ENCODE results near the gene SDF2L1.

DNA sequence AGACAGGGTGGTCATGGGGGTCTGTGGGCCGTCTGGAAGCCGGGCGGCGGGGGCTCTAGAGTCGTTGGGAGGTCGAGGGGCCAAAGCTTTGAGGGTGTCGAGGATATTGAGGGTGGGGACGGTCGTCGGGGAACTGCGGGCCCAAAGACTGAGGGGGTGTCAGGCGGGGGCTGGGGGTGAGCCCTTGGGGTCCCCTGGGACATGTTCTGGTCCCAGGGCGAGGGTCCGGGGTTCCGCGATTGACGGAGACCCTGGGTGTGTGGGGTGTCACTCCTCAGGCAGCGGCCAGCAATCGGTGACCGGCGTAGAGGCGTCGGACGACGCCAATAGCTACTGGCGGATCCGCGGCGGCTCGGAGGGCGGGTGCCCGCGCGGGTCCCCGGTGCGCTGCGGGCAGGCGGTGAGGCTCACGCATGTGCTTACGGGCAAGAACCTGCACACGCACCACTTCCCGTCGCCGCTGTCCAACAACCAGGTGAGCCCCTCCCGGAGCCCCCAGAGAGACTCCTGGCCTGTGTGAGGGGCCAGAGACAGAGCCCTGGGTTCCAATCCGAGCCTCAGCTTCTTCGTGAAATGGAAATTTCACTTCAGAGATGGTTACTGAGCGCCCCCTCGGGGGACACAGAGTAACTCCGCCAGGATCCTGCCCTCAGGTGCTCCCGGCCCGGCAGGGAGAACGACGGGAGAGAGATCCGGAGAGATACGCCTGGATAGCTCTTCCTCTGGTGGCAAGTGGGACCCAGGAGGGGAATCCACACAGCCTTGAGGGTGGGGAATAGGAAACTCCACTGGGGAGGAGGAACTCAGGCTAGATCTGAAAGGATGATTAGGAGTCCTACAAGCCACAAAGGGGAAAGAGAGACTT lies 714 bp downstream of the SDF2L1 start:
- TF ChIP-seq ELF4 (IDR thresholded peaks at IDR 0.05), result no peak
- no peak for TF ChIP-seq FOXM1 (IDR thresholded peaks at IDR 0.05; ENCODE audit: borderline replicate concordance)
- TF ChIP-seq SUZ12 (IDR thresholded peaks at IDR 0.05), result no peak
- TF ChIP-seq ZNF384 (IDR thresholded peaks at IDR 0.05), result no peak
